Mononuclear cell (primary cell): Measurements from ENCODE around the gene P4HA2. TPM values are rescaled to one million over a fixed set of nuclear protein-coding genes. Genes with fewer than 3 reads are reported as not detected.

ENCODE experiments used
- H3K27me3 ChIP-seq: 2 replicates; pipeline ENCODE4 v1.6.0; 2011; ENCODE audit warnings: low read length, control low read depth; ENCODE audit not compliant: insufficient read depth
- H3K4me1 ChIP-seq: 2 replicates; pipeline ENCODE4 v1.5.1; 2011; ENCODE audit warnings: mild to moderate bottlenecking, low read length, control low read depth; ENCODE audit not compliant: insufficient read depth
- H3K4me3 ChIP-seq: 2 replicates; pipeline ENCODE4 v1.5.1; 2011; ENCODE audit warnings: mild to moderate bottlenecking, low read length, moderate library complexity
- H3K9me3 ChIP-seq: 2 replicates; pipeline ENCODE4 v1.5.1; 2011; ENCODE audit warnings: low read depth, mild to moderate bottlenecking, control low read depth, low read length
- total RNA-seq: library from RNA; depleted of rRNA; stranded (reverse); fragments of >200 nt; gene quantifications from one replicate; pipeline ENCODE4 v1.2.3, GENCODE V29; 2012

Gene P4HA2
- total RNA-seq, 1 donor, result 0.31 TPM

- H3K4me3 ChIP-seq, result no peak overlapping the region
- H3K4me1 ChIP-seq, result no peaks in the 10 kb centered on the region
- H3K9me3 ChIP-seq, result no peaks in the 10 kb centered on the region
- H3K27me3 ChIP-seq, result peaks cover 17% of the 10 kb centered on the region
These were observed 30.7 kb upstream of the P4HA2 start for GRCh38 chr5:132258102-132259068.

GRCh38 chr5:132257131-132258101 is 29.8 kb upstream of the P4HA2 start, which contains the start of gene PDLIM4:
Gene PDLIM4 (plus strand): TSS chr5:132257696. CDS start chr5:132257735, 39 bp downstream.
- no peak within 1 kb of the TSS for H3K4me3 ChIP-seq
- H3K9me3 ChIP-seq, result no peaks in the 10 kb centered on the region
- no peaks in the 10 kb centered on the region for H3K4me1 ChIP-seq
- peaks cover 17% of the 10 kb centered on the region for H3K27me3 ChIP-seq

DNA sequence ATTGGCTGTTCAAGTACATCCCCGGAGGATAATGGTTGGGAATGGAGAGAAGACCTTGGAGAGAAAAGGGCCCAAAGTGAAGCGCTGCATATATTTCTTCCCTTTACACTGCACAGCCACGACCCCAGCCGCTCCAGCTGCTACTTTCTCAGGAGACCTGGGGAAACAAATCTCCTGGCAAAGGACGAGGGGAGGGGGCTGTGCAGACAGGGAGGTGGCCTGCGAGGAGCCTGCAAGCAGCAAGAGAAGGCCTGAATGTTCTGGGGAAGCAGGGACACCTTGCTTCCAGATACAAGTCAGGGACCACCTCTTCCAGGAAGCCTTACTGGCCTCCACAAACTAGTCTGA is 29.1 kb upstream of the P4HA2 start:
- Histone ChIP-seq H3K4me3 (no peak overlapping the region), H3K9me3 (no peaks in the 10 kb centered on the region), H3K27me3 (peaks cover 17% of the 10 kb centered on the region), H3K4me1 (no peaks in the 10 kb centered on the region)

- H3K9me3 ChIP-seq, result no peaks in the 10 kb centered on the region
- H3K4me3 ChIP-seq, result no peak overlapping the region
- H3K27me3 ChIP-seq, result peaks cover 17% of the 10 kb centered on the region
- no peaks in the 10 kb centered on the region for H3K4me1 ChIP-seq
These were observed 28.6 kb upstream of the P4HA2 start for GRCh38 chr5:132256086-132256782.

DNA sequence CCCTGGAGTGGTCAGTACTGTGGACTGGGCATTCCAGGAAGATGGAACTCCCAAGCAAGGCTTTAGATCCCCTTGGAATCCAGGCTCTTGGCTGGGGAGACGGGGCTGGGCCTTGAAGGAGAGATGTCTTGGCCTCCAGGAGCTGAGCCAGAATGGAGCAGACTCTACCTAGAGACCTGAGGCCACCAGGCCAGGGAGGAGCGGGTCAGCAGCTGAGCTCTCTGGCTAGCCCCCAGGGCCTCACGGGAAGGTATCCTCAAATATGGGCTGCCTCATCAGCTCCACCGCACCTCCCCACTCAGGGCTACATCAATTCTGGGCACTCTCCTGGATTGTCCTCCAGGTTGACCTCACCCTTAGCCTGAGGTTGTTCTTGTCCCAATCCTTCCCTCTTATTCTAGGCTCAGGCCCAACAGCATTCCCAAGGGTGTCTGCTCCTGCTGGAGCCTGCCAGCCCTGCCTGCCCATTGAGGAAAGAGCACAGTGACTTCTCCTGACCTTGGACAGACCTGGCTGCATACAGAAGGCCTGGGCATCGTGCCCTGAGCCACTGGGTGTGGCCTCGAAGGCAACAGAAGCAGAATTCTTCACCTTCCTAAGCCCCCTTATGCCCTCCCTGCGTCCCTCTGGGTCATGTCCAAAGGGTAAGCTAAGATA is 26.8 kb upstream of the P4HA2 start:
- no peaks in the 10 kb centered on the region for H3K9me3 ChIP-seq
- no peaks in the 10 kb centered on the region for H3K4me1 ChIP-seq
- H3K27me3 ChIP-seq, result peaks cover 17% of the 10 kb centered on the region
- H3K4me3 ChIP-seq, result no peak overlapping the region

DNA sequence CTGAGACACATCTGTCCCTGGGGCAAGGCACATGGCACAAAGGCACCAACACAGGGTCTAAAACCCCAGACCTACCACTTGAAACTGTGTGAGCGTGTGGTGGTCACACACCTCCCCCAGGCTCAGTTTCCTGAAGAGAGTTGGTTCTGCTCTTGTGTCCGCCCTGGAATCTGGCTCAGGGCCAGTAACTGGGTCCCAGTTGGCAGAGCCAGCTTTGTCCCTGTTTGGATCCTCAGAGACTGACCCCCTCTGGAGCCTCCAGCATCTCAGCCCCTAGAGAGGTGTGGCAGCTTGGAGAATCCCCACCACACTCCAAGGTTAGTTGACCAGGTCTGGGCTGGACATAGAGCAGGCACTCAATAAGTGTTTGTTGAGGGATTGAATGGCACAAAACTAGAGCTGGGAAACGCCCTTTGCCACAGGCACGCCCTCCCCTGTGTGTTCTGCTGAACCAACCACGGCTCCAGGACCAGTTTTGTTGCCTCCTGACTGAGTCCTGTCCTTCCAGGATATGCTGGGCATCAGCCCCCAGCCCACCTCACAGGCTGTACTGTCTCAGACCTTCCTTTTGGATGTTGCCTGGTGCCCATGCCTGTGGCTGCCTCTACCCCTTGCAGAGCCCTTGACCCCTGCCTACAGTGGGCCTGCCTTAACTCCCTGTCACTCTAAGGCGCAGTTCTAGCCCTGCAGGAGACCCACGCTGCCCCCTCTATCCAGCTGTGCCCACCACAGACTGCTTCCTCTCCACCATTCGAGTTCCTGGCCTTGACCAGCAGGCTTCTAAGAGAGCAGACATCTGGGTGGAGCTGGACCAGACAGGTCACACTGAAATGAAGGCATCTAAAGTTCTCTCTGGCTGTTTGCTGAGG is 26.0 kb upstream of the P4HA2 start:
- Histone ChIP-seq H3K9me3 (no peaks in the 10 kb centered on the region), H3K4me3 (no peak overlapping the region), H3K27me3 (peaks cover 17% of the 10 kb centered on the region)

DNA sequence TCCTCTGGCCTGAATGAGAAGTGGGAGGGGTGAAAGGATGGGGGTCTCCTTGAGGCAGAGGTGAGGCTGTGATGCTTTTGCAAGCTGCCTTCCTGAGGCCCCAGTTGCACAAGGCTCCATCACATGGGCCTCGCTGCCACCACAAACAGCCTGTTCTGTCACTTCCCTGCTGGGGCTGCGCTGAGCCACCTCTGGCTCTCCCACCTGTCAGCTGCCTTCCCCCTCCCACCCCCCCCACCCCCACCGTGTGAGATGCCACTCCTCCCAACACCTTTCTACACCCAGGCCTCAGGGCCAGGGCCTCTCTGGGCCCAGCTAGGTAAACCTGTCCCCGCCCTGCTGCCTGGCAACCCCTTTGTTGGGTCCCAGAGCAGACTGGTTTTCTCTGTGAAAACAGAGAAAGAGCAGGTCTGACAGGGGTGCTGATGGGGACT is 25.4 kb upstream of the P4HA2 start:
- Histone ChIP-seq H3K4me3 (no peak overlapping the region), H3K4me1 (peaks cover under 1% of the 10 kb centered on the region), H3K27me3 (peaks cover 14% of the 10 kb centered on the region), H3K9me3 (no peaks in the 10 kb centered on the region)

More for the DNA sequence above, 26.0 kb upstream of the P4HA2 start:
- no peaks in the 10 kb centered on the region for H3K4me1 ChIP-seq

- Histone ChIP-seq H3K4me3 (no peak overlapping the region), H3K4me1 (peaks cover 4% of the 10 kb centered on the region), H3K27me3 (peaks cover 3% of the 10 kb centered on the region), H3K9me3 (peaks cover 7% of the 10 kb centered on the region)
These were observed 23.6 kb upstream of the P4HA2 start for GRCh38 chr5:132251220-132251725.

DNA sequence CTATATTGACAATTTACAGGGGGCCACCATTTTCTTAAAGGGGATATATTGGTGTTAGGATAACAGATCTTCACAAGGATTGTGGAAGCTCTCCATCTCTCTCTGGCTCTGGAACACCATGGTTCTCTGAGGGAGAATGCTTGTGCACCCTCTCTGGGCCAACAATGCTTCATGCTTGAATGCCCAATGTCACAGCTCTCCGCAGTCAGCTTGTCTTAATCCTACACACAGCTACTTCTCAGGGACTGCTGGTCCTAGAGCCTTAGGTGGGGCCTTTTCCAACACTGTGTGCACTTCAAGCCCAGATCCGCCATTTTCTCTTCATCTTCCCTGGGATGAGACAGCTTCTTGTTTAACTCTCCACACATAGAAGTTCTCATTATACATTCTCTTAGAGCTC is 22.9 kb upstream of the P4HA2 start:
- Histone ChIP-seq H3K4me1 (peaks cover 4% of the 10 kb centered on the region), H3K4me3 (no peak overlapping the region), H3K9me3 (peaks cover 8% of the 10 kb centered on the region), H3K27me3 (no peaks in the 10 kb centered on the region)

DNA sequence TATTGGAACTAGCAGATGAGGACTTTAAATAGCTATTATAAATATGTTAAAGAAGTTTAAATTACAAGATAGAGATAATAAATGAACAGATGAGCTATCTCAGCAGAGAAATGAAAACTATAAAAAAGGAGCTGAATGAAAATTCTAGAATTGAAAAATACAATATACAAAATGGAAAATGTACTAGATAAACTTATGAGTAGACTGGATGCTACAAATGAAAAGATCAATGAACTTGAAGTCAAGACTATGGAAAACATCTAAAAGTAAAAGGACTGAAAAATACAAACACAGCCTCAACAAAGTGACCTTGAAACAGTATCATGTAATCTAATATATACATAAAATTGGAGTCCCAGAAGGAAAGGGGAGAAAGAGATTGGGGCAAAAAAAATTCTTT is 19.2 kb upstream of the P4HA2 start:
- peaks cover 4% of the 10 kb centered on the region for H3K4me1 ChIP-seq
- H3K4me3 ChIP-seq, result no peak overlapping the region
- H3K27me3 ChIP-seq, result no peaks in the 10 kb centered on the region
- H3K9me3 ChIP-seq, result peaks cover 15% of the 10 kb centered on the region

GRCh38 chr5:132245593-132245992 is 17.9 kb upstream of the P4HA2 start:
- Histone ChIP-seq H3K4me3 (no peak overlapping the region), H3K9me3 (peaks cover 15% of the 10 kb centered on the region), H3K4me1 (peaks cover 4% of the 10 kb centered on the region), H3K27me3 (no peaks in the 10 kb centered on the region)

DNA sequence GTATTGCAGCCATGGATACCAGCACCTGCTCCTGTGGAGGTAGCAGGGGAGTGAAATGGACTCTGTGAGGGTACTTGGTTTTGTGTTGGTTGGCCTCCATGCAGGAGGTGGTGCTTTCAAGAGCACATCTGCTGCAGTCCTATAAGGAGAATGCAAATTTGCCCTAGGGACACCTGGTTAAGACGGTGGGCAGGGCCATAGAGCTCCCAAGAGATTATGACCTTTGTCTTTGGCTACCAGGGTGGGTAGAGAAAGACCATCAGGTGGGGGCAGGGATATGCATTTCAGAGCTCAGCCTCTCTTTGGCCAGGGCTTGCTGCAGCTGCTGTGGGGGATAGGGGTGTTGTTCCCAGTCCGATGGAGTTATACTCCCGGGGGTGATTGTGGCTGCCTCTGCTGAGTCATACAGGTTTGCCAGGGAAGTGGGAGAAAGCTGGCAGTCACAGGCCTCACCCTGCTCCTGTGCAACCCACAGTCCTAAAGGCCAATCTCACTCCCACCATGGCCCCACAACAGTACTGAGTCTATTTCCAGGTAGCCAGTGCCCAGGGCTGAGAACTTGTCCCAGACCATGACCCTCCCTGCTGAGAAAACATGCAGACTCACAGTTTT is 15.8 kb upstream of the P4HA2 start:
- peaks cover 15% of the 10 kb centered on the region for H3K9me3 ChIP-seq
- peaks cover 4% of the 10 kb centered on the region for H3K4me1 ChIP-seq
- H3K4me3 ChIP-seq, result no peak overlapping the region

DNA sequence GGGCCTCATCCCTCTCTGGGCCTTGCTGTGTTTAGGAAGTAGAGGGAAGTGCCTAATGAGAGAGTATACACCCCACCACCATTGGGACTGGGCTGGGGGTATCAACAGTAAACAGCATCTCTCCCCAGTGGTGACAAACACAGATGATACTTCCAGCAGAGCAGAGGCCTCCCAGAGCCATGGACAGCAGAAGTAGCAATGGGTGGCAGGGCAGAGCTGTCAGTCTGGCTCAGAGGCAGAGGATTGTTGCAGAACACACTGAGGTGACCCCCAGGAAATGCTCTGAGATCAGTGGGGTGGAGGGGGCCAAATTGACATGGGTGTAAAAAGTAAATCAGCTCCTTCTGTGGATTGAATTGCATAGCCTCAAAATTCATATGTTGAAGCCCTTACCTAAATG is 12.1 kb upstream of the P4HA2 start:
- H3K4me1 ChIP-seq, result no peaks in the 10 kb centered on the region
- peaks cover 6% of the 10 kb centered on the region for H3K9me3 ChIP-seq
- H3K27me3 ChIP-seq, result no peaks in the 10 kb centered on the region
- no peak overlapping the region for H3K4me3 ChIP-seq

More for the DNA sequence above, 15.8 kb upstream of the P4HA2 start:
- no peaks in the 10 kb centered on the region for H3K27me3 ChIP-seq
